SKM-1 treated with dmso at 0.1 percent for 144 hours (cell line): ENCODE results near the gene MBTD1.
A peak's percentile ranks its signal among the peaks of the same experiment; 100 is the strongest.
"Not testable (repeated sequence)": the region's sequence is repeated elsewhere in the genome, so short reads cannot be mapped to it uniquely, and the experiment has no call there.

ENCODE experiments used
- DNase-seq: peaks from one replicate; lab custom pipeline; 2025; ENCODE audit not compliant: unreplicated experiment; lab: John Stamatoyannopoulos, UW

Gene MBTD1

GRCh38 chr17:51189628-51190027 is 70.2 kb downstream of the MBTD1 start:
- DNase-seq = no peak

GRCh38 chr17:51189162-51189561 is 70.7 kb downstream of the MBTD1 start:
- no peak for DNase-seq

- no peak for DNase-seq
Observed at GRCh38 chr17:51188271-51188833, 71.5 kb downstream of the MBTD1 start.

GRCh38 chr17:51185763-51186332 is 74.0 kb downstream of the MBTD1 start:
- DNase-seq = no peak

GRCh38 chr17:51184124-51184523 is 75.7 kb downstream of the MBTD1 start:
- DNase-seq = no peak

- no peak for DNase-seq
Observed at GRCh38 chr17:51180486-51180885, 79.4 kb downstream of the MBTD1 start.

- DNase-seq = not testable (repeated sequence)
Observed at GRCh38 chr17:51172030-51172429, 87.8 kb downstream of the MBTD1 start.

- DNase-seq = no peak
Observed at GRCh38 chr17:51170736-51171135, 89.1 kb downstream of the MBTD1 start.

- no peak for DNase-seq
Observed at GRCh38 chr17:51169340-51169739, 90.5 kb downstream of the MBTD1 start.

- peak; percentile 40 for DNase-seq
Observed at GRCh38 chr17:51166987-51167931, 92.6 kb downstream of the MBTD1 start.

- DNase-seq = peak; percentile 73
Observed at GRCh38 chr17:51166198-51166986, 93.5 kb downstream of the MBTD1 start, which contains the start of gene NME2. Gene NME2, plus strand, starts transcription at chr17:51166411. Its CDS starts 420 bp downstream, at chr17:51166831.

GRCh38 chr17:51165680-51166197 is 94.1 kb downstream of the MBTD1 start:
- DNase-seq = no peak

GRCh38 chr17:51164911-51165679 is 94.8 kb downstream of the MBTD1 start:
- no peak for DNase-seq

GRCh38 chr17:51161541-51161940 is 98.3 kb downstream of the MBTD1 start:
- DNase-seq = no peak

- no peak for DNase-seq
Observed at GRCh38 chr17:51159604-51160003, 100.2 kb downstream of the MBTD1 start.

GRCh38 chr17:51155416-51155815 is 104.4 kb downstream of the MBTD1 start:
- no peak for DNase-seq

GRCh38 chr17:51154176-51154575 is 105.7 kb downstream of the MBTD1 start:
- DNase-seq = no peak

GRCh38 chr17:51153210-51154072 is 106.4 kb downstream of the MBTD1 start, which contains the start of gene NME1:
Gene NME1, plus strand, starts transcription at chr17:51153559. Its CDS starts 2,096 bp downstream, at chr17:51155655.
- peak; percentile 99 for DNase-seq

- no peak for DNase-seq
Observed at GRCh38 chr17:51152766-51153209, 107.1 kb downstream of the MBTD1 start.
